Effector memory CD4-positive, alpha-beta T cell (primary cell): ENCODE results near the gene FSCN2.

Experiments used
- DNase-seq, 3 donors: peaks; one replicate each; pipeline ENCODE4 v3.0.0-alpha.2; 2020
- H3K27ac ChIP-seq: 2 replicates; pipeline ENCODE4 v1.7.0; 2013; ENCODE audit warnings: mild to moderate bottlenecking, low read length, moderate library complexity; ENCODE audit not compliant: insufficient read depth, poor library complexity, severe bottlenecking
- H3K27me3 ChIP-seq: replicated peaks from 2 replicates; pipeline ENCODE4 v1.7.0; 2013; ENCODE audit warnings: mild to moderate bottlenecking, low read length; ENCODE audit not compliant: insufficient read depth, control insufficient read depth, poor library complexity, severe bottlenecking
- H3K36me3 ChIP-seq: 2 replicates; pipeline ENCODE4 v1.7.0; 2013; ENCODE audit warnings: mild to moderate bottlenecking, low read length, moderate library complexity; ENCODE audit not compliant: control insufficient read depth, insufficient read depth
- H3K4me1 ChIP-seq: 2 replicates; pipeline ENCODE4 v1.7.0; 2013; ENCODE audit warnings: low read length, mild to moderate bottlenecking; ENCODE audit not compliant: control insufficient read depth, insufficient read depth, poor library complexity, severe bottlenecking
- H3K4me3 ChIP-seq: 2 replicates; pipeline ENCODE4 v1.7.0; 2013; ENCODE audit warnings: low read length, low read depth, mild to moderate bottlenecking; ENCODE audit not compliant: insufficient read depth, poor library complexity, severe bottlenecking
- H3K9me3 ChIP-seq: 2 replicates; pipeline ENCODE4 v1.7.0; 2013; ENCODE audit warnings: mild to moderate bottlenecking, low read length, moderate library complexity; ENCODE audit not compliant: control insufficient read depth

Gene FSCN2

DNA sequence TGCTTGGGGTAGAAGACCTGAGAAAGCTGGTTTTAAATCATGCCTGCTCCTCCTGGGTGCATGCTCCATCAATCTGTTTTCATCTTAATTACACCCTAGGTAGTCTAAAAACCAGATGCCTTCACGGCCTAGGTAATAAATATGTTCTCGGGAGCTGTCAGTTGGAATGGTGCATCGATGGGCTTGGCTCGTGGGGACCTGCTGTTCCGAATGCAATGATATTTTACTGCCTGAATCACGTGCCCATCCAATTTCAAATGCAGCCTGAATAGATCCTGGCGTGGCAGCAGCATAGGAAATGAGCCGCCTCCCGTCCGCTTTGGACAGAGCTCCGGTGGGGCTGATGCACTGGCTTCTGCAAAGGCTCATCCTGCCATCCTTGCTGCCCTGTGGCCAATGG is 42.8 kb downstream of the FSCN2 start:
- Histone ChIP-seq H3K27ac (no peak overlapping the region), H3K4me1 (no peaks in the 10 kb centered on the region), H3K36me3 (peaks cover 62% of the 10 kb centered on the region), H3K9me3 (no peaks in the 10 kb centered on the region), H3K4me3 (no peak overlapping the region), H3K27me3 (no peaks in the 10 kb centered on the region)
- DNase-seq = no peak

DNA sequence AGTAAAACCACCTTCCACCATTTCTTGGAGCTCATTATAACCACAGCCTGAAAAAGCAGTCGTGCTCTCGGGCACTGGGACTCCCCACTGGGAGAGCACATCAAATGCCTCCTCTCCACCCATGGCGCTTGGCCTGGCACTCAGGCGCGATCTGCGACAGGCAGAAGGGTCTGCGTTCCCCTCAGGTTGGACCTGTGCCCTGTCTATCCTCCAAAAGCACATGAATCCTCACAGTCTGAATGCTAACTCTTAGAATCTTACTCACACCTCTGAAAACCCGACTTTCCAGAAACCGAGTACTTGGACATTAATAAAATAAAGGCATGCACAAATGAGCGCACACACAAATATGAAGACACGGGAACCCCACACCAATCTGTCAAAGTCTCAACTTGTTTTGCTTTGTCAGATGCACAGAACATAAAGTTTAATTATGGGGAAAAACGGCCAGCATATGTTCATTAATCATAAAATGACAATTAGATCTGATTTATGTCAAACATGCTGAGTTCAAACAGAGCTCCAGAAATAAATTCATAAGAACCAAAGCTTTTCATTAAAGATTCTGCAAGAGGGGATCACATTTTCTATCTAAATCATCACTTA is 44.5 kb downstream of the FSCN2 start:
- no peak for DNase-seq
- no peaks in the 10 kb centered on the region for H3K27me3 ChIP-seq
- H3K9me3 ChIP-seq = no peaks in the 10 kb centered on the region
- H3K4me3 ChIP-seq = no peak overlapping the region
- H3K27ac ChIP-seq = no peak overlapping the region
- H3K4me1 ChIP-seq = no peaks in the 10 kb centered on the region
- peaks cover 49% of the 10 kb centered on the region for H3K36me3 ChIP-seq

DNA sequence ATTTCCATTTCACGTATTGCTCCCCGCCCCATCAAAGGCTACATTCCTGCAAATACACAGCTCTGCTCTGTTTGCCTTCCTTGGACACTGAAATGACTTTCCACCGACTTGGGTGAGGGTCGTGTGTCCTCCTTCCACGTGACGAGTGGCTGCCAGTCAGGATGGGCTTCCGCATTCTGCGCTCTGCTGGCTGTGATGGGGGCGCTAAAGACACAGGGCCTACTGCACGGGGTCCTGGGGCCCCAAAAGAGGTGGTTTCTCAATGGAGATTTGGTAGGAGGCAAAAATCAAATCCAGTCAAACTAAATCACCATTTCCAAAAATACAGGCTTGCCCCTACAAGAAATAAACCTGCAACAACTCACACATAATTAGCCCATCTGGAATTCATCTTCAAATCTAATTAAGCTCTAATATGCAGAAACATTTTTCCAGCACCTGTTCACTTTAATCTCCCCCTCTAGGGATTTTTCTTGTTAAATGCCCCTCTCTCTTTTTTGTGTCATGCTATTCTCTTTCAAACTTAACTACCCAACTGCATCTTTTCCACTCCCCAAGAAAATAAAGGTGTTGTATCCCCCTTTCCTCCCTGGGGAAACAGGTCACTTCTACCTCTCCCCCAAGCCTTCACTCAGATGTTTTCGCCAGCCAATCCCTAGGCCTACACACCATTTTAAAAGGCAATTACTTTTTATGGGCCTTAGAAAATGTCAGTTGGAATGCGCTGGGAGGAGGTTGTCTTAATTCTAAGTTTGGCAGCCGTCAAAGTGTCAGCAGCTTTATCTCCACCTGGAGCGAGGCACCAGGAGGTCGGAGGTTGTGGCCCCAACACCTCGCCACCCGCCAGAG is 45.8 kb downstream of the FSCN2 start:
- Histone ChIP-seq H3K36me3 (peaks cover 39% of the 10 kb centered on the region), H3K27ac (no peak overlapping the region), H3K4me1 (no peaks in the 10 kb centered on the region), H3K4me3 (no peak overlapping the region), H3K9me3 (no peaks in the 10 kb centered on the region), H3K27me3 (no peaks in the 10 kb centered on the region)
- no peak for DNase-seq

DNA sequence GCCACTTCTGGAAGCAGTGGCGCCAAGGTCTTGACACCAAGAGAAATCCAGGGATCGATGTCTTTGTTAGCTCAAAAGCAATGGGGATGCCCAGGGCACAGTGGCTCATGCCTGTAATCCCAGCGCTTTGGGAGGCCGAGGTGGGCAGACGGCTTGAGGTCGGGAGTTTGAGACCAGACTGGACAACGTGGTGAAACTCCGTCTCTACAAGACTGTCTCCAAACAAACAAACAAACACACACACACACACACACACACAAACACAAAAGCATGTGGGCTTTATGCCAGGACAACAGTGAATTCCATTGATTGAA is 46.4 kb downstream of the FSCN2 start:
- no peak for DNase-seq
- Histone ChIP-seq H3K9me3 (no peaks in the 10 kb centered on the region), H3K4me1 (no peaks in the 10 kb centered on the region), H3K27ac (no peak overlapping the region), H3K4me3 (no peak overlapping the region), H3K36me3 (peaks cover 34% of the 10 kb centered on the region), H3K27me3 (no peaks in the 10 kb centered on the region)

DNA sequence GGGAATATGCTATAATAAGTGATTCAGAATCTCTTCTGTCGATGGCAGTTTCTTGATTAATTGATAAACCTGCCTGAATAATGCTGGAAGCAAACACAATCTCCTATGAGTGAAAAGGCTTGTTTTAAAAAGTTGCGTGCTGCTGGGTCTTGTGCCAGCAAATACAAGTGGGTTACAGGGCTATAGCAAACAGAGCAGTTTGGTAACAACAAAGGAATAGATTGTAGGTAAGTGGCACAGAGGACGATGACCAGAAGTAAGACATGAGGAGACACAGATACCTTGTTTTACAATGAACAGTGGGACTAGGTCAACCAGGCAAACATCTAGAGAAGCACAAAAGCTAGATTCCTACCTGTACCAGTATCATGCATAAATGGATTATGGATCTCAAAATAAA is 47.7 kb downstream of the FSCN2 start:
- no peak overlapping the region for H3K27ac ChIP-seq
- no peaks in the 10 kb centered on the region for H3K9me3 ChIP-seq
- H3K4me1 ChIP-seq = no peaks in the 10 kb centered on the region
- no peaks in the 10 kb centered on the region for H3K27me3 ChIP-seq
- H3K36me3 ChIP-seq = peaks cover 27% of the 10 kb centered on the region
- H3K4me3 ChIP-seq = no peak overlapping the region
- no peak for DNase-seq

DNA sequence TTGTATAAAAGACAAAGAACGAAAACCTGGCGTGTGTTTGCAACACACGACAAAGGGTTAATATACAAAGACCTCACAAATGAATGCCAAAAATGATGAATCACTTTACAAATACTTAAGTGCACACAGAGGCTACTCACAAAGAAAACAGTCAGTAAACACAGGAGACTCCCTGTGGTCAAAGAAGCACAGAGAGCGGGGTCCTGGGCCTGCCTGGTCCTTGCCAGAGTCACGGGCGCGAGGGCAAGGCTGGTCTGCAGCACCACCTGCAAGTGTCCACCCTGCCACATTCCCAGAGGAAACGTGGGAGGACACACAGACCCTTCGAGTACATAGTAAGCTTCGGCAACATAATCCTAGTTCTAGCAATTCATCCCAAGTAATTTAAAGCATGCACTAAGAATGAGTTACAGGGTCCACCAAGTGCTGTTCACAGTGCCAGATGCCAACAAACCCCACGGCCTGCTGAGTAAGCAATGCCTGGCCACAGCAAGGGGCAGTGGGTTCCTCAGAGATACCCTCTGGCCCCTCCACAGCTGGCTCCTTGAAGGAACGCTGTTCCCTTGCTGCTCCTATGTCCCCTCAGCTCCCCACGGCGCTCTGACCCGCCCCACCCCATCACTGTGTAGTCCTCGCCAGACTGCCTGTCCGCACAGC is 48.6 kb downstream of the FSCN2 start:
- H3K27me3 ChIP-seq = no peaks in the 10 kb centered on the region
- H3K27ac ChIP-seq = no peak overlapping the region
- H3K4me3 ChIP-seq = no peak overlapping the region
- DNase-seq = no peak
- H3K4me1 ChIP-seq = no peaks in the 10 kb centered on the region
- H3K9me3 ChIP-seq = no peaks in the 10 kb centered on the region
- H3K36me3 ChIP-seq = peaks cover 22% of the 10 kb centered on the region

DNA sequence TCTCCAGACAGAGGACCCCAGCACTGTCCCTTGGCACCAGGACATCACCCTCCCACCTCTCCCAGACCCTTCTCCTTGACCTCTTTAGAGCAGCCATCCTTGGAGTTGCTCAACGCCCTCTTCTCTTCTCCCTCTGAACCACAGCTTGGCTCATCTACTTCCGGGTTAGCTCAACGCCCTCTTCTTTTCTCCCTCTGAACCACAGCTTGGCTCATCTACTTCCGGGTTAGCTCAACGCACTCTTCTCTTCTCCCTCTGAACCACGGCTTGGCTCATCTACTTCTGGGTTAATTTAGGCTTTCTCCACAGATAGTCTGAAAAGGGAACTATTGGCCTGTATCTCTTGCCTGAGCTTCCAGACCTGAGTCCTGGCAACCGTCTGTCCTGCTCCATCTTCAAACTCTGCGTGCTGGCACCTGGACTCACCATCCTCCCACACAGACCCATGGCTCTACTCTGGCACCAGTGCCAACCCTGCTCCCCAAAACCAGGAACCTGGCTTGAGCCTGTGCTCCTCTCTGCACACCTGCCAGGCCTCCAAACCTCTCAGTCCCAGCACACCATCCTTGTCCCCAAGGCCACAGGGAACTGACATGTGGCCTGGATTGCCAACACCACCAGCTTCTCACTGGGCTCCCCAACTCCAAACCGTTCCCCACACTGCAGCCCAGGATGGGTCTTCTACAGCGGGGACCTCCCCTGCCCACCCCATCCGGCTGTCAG is 49.3 kb downstream of the FSCN2 start:
- H3K36me3 ChIP-seq = peaks cover 26% of the 10 kb centered on the region
- no peak overlapping the region for H3K27ac ChIP-seq
- no peak for DNase-seq
- H3K4me1 ChIP-seq = no peaks in the 10 kb centered on the region
- no peaks in the 10 kb centered on the region for H3K27me3 ChIP-seq
- no peak overlapping the region for H3K4me3 ChIP-seq
- H3K9me3 ChIP-seq = no peaks in the 10 kb centered on the region

DNA sequence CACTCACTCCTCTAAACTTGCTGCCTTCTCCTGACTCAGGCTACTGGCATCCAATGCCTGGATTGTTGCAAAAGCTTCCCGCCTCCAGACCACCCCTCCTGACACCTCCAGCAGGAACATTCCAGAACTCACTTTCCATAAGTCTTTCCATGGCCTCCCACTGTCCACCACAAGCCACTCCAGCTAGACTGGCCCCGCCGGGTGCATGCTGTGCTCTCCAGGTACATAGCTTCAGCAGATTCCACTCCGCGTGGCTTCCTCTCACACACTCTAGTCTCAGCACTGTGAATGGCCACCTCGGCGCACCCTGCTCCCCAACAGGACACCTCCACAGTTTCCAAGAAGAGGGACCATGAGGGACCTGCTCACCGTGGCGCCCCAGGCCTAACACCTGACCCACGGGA is 49.9 kb downstream of the FSCN2 start:
- Histone ChIP-seq H3K27ac (no peak overlapping the region), H3K9me3 (no peaks in the 10 kb centered on the region), H3K27me3 (no peaks in the 10 kb centered on the region), H3K36me3 (peaks cover 32% of the 10 kb centered on the region), H3K4me1 (no peaks in the 10 kb centered on the region), H3K4me3 (no peak overlapping the region)
- DNase-seq = no peak

DNA sequence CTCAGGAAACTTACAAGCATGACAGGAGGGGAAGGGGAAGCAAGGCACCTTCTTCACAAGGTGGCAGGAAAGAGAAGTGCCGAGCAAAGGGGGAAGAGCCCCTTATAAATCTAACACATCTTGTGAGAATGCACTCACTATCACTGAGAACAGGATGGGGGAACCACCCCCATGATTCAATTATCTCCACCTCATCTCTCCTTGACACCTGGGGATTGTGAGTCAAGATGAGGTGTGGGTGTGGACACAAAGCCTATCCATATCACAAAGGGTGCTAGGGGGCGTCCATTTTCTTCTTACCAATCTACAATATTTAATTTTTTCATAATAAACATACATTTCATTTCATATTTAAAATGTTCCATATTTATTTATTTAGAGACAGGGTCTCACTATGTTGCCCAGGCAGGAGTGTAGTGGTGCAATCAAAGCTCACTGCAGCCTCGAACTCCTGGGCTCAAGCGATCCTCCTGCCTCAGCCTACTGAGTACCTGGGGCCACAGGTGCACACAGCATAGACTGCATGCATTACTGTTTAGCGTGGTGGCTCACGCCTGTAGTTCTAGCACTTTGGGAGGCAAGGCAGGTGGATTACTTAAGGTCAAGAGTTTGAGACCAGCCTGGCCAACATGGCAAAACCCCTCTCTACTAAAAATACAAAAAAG is 50.5 kb downstream of the FSCN2 start:
- Histone ChIP-seq H3K36me3 (peaks cover 35% of the 10 kb centered on the region), H3K4me1 (no peaks in the 10 kb centered on the region), H3K27ac (no peak overlapping the region), H3K4me3 (no peak overlapping the region), H3K9me3 (no peaks in the 10 kb centered on the region), H3K27me3 (no peaks in the 10 kb centered on the region)
- no peak for DNase-seq
